WTC11 (cell line): Measurements from ENCODE around the gene TIMP4. TPM values are rescaled to one million over a fixed set of nuclear protein-coding genes. Genes with fewer than 3 reads are reported as not detected.

Experiments
- ATAC-seq: fragments of 200-7000 bp; cut with Tn5 transposase; 2 replicates; pipeline ENCODE4 v1.10.0; 2021; ENCODE audit warnings: mild to moderate bottlenecking, moderate library complexity
- CTCF ChIA-PET: fragments of 300-600 bp; sonication (Branson Sonifier 250); formaldehyde crosslinking; loops from one replicate; lab custom pipeline; 2021; ENCODE audit warnings: antibody characterized with exemption; lab: Charles Lee
- POLR2A ChIA-PET: fragments of 350-600 bp; sonication (Branson Sonifier 250); formaldehyde crosslinking; loops from one replicate; lab custom pipeline; 2021; ENCODE audit warnings: antibody characterized with exemption; lab: Charles Lee
- DNase-seq: peaks from one replicate; pipeline ENCODE4 v3.0.0; 2021; ENCODE audit warnings: low spot score
- H3K27ac Mint-ChIP-seq: 2 replicates; pipeline ENCODE4 v1.8.0; 2021; ENCODE audit warnings: mixed read lengths
- H3K27me3 Mint-ChIP-seq: 2 replicates; pipeline ENCODE4 v1.8.0; 2021; ENCODE audit warnings: low read depth, mild to moderate bottlenecking, moderate library complexity, mixed read lengths
- H3K36me3 Mint-ChIP-seq: 2 replicates; pipeline ENCODE4 v1.8.0; 2021; ENCODE audit warnings: mixed read lengths
- H3K4me1 Mint-ChIP-seq: 2 replicates; pipeline ENCODE4 v1.8.0; 2022; ENCODE audit warnings: mixed read lengths
- H3K4me3 Mint-ChIP-seq: 2 replicates; pipeline ENCODE4 v1.8.0; 2021; ENCODE audit warnings: mild to moderate bottlenecking, moderate library complexity, mixed read lengths
- H3K9me3 Mint-ChIP-seq: 2 replicates; pipeline ENCODE4 v1.8.0; 2021; ENCODE audit warnings: mixed read lengths
- ATF6 ChIP-seq: sonication (generic); formaldehyde crosslinking; IDR thresholded peaks from 2 replicates; pipeline ENCODE4 v1.8.1; 2023; ENCODE audit warnings: mild to moderate bottlenecking, missing genetic modification reagents
- CTCF ChIP-seq: fragments of 200-600 bp; IDR thresholded peaks from 2 replicates; pipeline ENCODE4 v1.8.0; 2022; ENCODE audit warnings: antibody characterized with exemption
- E2F1 ChIP-seq: sonication (generic); formaldehyde crosslinking; IDR thresholded peaks from 2 replicates; pipeline ENCODE4 v1.8.0; 2022; ENCODE audit warnings: mild to moderate bottlenecking, missing genetic modification reagents
- ETV6 ChIP-seq: sonication (generic); formaldehyde crosslinking; IDR thresholded peaks from 2 replicates; pipeline ENCODE4 v1.8.1; 2022; ENCODE audit warnings: mild to moderate bottlenecking, missing genetic modification reagents
- FOXP1 ChIP-seq: sonication (generic); formaldehyde crosslinking; IDR thresholded peaks from 2 replicates; pipeline ENCODE4 v1.8.0; 2022; ENCODE audit warnings: missing genetic modification reagents, mild to moderate bottlenecking, moderate library complexity, borderline replicate concordance
- FOXP4 ChIP-seq: sonication (generic); formaldehyde crosslinking; IDR thresholded peaks from 2 replicates; pipeline ENCODE4 v1.8.0; 2022; ENCODE audit warnings: mild to moderate bottlenecking, missing genetic modification reagents
- JUN ChIP-seq: sonication (generic); formaldehyde crosslinking; IDR thresholded peaks from 2 replicates; pipeline ENCODE4 v1.8.0; 2023; ENCODE audit warnings: mild to moderate bottlenecking, missing genetic modification reagents
- NR3C1 ChIP-seq: sonication (generic); formaldehyde crosslinking; conservative IDR thresholded peaks from 2 replicates; pipeline ENCODE4 v1.8.1; 2023; ENCODE audit warnings: low read depth, mild to moderate bottlenecking, missing genetic modification reagents
- TCF7 ChIP-seq: sonication (generic); formaldehyde crosslinking; IDR thresholded peaks from 2 replicates; pipeline ENCODE4 v1.8.0; 2022; ENCODE audit warnings: mild to moderate bottlenecking, low read depth, missing genetic modification reagents, moderate library complexity
- ZBTB43 ChIP-seq: sonication (generic); formaldehyde crosslinking; IDR thresholded peaks from 2 replicates; pipeline ENCODE4 v1.8.1; 2023; ENCODE audit warnings: mild to moderate bottlenecking, missing genetic modification reagents
- ZMAT4 ChIP-seq: fragments of 250-450 bp; sonication (Bioruptor Pico); IDR thresholded peaks from 2 replicates; pipeline ENCODE4 v1.9.0; 2021; ENCODE audit warnings: mild to moderate bottlenecking
- total RNA-seq: library from RNA; stranded (reverse); gene quantifications from 3 replicates; pipeline ENCODE4 v1.2.3, GENCODE V29; 2021
- TF ChIP-seq, protein P1 (sequence below): fragments of 250-450 bp; sonication (Bioruptor Pico); IDR thresholded peaks from 2 replicates; pipeline ENCODE4 v1.9.0; 2021; ENCODE audit warnings: mild to moderate bottlenecking, borderline replicate concordance
- TF ChIP-seq, protein P2 (sequence below): sonication (generic); formaldehyde crosslinking; IDR thresholded peaks from 2 replicates; pipeline ENCODE4 v1.8.1; 2022; ENCODE audit warnings: low read depth, missing genetic modification reagents, borderline replicate concordance
- TF ChIP-seq, protein P3 (sequence below): sonication (generic); formaldehyde crosslinking; IDR thresholded peaks from 2 replicates; pipeline ENCODE4 v1.8.0; 2022; ENCODE audit warnings: missing genetic modification reagents

The TIMP4 gene
- total RNA-seq, 1 experiment from 2014 or later = 11.8 TPM

DNA sequence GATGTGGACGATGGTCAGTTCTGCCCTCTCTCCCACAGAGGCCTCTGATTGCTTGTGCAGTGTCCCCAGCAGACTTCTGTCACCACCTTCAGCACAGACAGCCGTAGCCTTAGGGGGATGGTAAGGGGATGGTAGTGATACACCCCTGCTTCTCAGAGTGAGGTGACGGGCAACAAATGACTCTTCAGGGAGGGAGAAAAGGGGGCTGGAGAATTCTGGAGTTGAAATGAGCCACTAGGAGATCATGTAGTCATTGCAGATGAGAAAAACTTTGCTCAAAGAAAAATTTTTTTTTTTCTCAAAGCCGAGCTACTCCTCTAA lies 29.6 kb upstream of the TIMP4 start (continued):
- no peak for TF ChIP-seq ZMAT4 (CRISPR knock-in tag)
- TF ChIP-seq, protein P1, sequence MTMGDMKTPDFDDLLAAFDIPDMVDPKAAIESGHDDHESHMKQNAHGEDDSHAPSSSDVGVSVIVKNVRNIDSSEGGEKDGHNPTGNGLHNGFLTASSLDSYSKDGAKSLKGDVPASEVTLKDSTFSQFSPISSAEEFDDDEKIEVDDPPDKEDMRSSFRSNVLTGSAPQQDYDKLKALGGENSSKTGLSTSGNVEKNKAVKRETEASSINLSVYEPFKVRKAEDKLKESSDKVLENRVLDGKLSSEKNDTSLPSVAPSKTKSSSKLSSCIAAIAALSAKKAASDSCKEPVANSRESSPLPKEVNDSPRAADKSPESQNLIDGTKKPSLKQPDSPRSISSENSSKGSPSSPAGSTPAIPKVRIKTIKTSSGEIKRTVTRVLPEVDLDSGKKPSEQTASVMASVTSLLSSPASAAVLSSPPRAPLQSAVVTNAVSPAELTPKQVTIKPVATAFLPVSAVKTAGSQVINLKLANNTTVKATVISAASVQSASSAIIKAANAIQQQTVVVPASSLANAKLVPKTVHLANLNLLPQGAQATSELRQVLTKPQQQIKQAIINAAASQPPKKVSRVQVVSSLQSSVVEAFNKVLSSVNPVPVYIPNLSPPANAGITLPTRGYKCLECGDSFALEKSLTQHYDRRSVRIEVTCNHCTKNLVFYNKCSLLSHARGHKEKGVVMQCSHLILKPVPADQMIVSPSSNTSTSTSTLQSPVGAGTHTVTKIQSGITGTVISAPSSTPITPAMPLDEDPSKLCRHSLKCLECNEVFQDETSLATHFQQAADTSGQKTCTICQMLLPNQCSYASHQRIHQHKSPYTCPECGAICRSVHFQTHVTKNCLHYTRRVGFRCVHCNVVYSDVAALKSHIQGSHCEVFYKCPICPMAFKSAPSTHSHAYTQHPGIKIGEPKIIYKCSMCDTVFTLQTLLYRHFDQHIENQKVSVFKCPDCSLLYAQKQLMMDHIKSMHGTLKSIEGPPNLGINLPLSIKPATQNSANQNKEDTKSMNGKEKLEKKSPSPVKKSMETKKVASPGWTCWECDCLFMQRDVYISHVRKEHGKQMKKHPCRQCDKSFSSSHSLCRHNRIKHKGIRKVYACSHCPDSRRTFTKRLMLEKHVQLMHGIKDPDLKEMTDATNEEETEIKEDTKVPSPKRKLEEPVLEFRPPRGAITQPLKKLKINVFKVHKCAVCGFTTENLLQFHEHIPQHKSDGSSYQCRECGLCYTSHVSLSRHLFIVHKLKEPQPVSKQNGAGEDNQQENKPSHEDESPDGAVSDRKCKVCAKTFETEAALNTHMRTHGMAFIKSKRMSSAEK (CRISPR knock-in tag) = no peak

GRCh38 chr3:12187448-12188327 lies 29.0 kb upstream of the TIMP4 start:
- DNase-seq (no peak), ATAC-seq (no peak)
- H3K4me1 Mint-ChIP-seq = 0 out of 2 replicates have a peak, but pooled peaks cover 3% of the 10 kb centered on the region
- H3K9me3 Mint-ChIP-seq = no peaks in the 10 kb centered on the region
- no peak for TF ChIP-seq JUN (CRISPR knock-in tag)
- TF ChIP-seq, protein P2, sequence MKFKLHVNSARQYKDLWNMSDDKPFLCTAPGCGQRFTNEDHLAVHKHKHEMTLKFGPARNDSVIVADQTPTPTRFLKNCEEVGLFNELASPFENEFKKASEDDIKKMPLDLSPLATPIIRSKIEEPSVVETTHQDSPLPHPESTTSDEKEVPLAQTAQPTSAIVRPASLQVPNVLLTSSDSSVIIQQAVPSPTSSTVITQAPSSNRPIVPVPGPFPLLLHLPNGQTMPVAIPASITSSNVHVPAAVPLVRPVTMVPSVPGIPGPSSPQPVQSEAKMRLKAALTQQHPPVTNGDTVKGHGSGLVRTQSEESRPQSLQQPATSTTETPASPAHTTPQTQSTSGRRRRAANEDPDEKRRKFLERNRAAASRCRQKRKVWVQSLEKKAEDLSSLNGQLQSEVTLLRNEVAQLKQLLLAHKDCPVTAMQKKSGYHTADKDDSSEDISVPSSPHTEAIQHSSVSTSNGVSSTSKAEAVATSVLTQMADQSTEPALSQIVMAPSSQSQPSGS (CRISPR knock-in tag) = no peak
- no peak for TF ChIP-seq FOXP4 (CRISPR knock-in tag)
- no peak for TF ChIP-seq ETV6 (CRISPR knock-in tag)
- TF ChIP-seq TCF7 (CRISPR knock-in tag) = no peak
- TF ChIP-seq ZBTB43 (CRISPR knock-in tag) = no peak
- TF ChIP-seq CTCF = no peak
- TF ChIP-seq ATF6 (CRISPR knock-in tag) = no peak
- TF ChIP-seq, protein P3, sequence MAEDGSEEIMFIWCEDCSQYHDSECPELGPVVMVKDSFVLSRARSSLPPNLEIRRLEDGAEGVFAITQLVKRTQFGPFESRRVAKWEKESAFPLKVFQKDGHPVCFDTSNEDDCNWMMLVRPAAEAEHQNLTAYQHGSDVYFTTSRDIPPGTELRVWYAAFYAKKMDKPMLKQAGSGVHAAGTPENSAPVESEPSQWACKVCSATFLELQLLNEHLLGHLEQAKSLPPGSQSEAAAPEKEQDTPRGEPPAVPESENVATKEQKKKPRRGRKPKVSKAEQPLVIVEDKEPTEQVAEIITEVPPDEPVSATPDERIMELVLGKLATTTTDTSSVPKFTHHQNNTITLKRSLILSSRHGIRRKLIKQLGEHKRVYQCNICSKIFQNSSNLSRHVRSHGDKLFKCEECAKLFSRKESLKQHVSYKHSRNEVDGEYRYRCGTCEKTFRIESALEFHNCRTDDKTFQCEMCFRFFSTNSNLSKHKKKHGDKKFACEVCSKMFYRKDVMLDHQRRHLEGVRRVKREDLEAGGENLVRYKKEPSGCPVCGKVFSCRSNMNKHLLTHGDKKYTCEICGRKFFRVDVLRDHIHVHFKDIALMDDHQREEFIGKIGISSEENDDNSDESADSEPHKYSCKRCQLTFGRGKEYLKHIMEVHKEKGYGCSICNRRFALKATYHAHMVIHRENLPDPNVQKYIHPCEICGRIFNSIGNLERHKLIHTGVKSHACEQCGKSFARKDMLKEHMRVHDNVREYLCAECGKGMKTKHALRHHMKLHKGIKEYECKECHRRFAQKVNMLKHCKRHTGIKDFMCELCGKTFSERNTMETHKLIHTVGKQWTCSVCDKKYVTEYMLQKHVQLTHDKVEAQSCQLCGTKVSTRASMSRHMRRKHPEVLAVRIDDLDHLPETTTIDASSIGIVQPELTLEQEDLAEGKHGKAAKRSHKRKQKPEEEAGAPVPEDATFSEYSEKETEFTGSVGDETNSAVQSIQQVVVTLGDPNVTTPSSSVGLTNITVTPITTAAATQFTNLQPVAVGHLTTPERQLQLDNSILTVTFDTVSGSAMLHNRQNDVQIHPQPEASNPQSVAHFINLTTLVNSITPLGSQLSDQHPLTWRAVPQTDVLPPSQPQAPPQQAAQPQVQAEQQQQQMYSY = no peak
- TF ChIP-seq FOXP1 (CRISPR knock-in tag) = no peak
- no peak for TF ChIP-seq E2F1 (CRISPR knock-in tag)
- TF ChIP-seq NR3C1 (CRISPR knock-in tag) = no peak
- ChIA-PET CTCF (interaction anchor here (1.0 to 1.9 kb wide), 4 partner anchors 11 to 292 kb away, joined by 3 to 6 read pairs (median 4); no protein-coding TSS in a partner anchor), POLR2A (no interaction called here)
- H3K27ac Mint-ChIP-seq = no peak overlapping the region
- H3K36me3 Mint-ChIP-seq = no peaks in the 10 kb centered on the region
- H3K4me3 Mint-ChIP-seq = no peak overlapping the region
- H3K27me3 Mint-ChIP-seq = no peaks in the 10 kb centered on the region
